Stimulated activated CD4-positive, alpha-beta T cell treated with anti-CD3 and anti-CD28 coated beads, Interleukin-12 subunit alpha, Interleukin-12 subunit beta, amount 100 ng/mL, for 48 hours (primary cell): ENCODE measurements around the gene HASPIN.
"Not testable (repeated sequence)": the region's sequence is repeated elsewhere in the genome, so short reads cannot be mapped to it uniquely, and the experiment has no call there.

Experiments used
- DNase-seq, 3 donors: peaks; one replicate each; pipeline ENCODE4 v3.0.0-alpha.2; 2020; ENCODE audit warnings: low read depth in 2 of 3, low spot score in 1 of 3

The HASPIN gene

DNA sequence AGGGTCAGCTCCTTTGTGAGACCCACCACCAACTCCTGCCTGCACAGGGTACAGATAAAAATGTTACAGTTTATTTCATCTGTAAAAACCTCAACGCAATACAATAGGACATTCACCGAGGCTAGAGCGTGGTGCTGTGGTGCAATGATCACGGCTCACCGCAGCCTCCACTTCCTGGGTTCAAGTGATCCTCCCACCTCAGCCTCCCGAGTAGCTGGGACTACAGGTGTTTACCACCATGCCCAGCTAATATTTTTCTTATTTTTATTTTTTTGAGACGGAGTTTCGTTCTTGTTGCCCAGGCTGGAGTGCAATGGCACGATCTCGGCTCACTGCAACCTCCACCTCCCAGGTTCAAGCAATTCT lies 11.2 kb downstream of the HASPIN start:
- DNase-seq, result not testable (repeated sequence)

DNA sequence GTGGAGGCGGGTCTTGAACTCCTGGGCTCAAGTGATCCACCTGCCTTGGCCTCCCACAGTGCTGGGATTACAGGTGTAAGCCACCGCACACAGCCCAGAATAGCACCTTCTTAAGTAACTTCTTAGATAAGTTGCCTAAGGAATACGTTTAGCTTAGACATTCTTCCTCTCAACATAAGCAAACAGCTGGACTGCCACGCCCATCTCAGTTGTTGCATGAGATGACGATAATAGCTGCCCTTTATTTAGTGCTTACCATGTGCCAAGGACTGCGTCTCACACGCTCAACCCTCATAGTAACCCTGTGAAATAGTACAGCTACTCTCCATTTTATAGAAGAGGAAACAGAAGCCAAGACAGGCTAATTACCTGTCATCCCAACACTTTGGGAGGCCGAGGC lies 11.8 kb downstream of the HASPIN start:
- no peak for DNase-seq

DNA sequence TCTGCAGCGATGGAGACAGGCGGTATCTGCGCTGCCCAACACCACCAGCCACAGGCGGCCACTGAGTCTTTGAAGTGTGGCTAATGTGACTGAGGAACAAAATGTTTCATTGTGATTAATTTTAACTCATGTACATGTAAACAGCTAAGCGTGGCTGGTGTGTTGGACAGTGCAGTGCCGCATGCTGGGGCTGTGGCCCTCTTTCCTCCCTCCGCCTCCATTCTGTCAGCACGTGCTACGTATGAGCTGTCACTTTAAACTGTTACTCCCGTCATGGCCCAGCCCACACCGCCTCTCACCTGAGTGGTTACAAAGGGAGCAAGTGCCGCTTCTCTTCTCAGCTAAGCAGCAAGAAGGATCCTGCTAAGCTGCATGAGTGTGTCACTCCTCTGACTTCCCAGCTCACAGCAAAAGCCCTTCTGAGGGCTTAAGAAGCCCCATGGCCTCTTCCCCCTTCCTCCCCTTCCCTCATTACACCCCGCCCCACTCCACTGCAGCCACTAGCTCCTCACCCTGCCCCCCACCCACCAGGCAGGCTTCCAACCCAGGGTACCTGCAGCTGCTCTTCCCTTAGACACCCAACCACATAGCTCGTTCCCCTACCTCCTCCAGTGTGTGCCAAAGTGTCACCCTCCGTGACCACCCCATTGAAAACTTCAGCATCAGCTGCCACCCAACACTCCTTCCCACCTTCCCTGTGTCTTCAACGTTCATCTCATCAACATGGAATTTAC lies 15.0 kb downstream of the HASPIN start:
- peak; percentile 44 to 61 (median 56) for DNase-seq

DNA sequence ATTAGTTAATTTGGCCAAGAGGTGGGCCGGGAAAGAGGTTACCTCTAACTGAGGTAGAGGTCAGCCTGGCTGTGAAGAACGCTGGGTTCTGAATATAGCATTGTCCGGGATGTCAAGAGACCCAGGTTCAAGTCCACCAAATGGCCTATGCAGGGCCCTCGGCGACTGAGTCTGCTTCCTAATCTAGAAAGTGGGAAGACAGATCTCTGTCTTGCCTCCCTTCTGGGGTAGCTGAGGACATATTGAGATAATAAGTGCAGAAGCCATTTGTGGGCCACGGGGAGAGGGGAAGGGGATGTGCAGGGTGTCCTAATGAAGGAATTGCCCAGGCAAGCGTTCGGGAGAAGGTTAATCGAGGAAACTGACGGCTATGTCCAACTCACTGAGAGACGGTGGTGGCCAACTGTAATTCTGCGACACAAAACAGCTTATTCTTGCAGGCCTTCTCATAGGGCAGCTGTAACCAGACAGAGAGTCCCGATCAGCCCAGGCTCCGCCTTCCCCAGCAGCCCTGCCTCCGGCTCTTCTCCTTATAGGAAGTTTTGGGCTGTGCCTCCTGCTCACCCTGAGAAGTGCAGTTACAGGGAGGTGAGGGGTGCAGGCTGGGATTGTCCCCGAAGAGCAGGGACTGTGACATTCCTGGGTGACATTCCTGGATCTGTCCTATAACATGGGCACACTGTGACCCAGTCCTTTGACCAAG lies 15.9 kb downstream of the HASPIN start:
- no peak for DNase-seq

DNA sequence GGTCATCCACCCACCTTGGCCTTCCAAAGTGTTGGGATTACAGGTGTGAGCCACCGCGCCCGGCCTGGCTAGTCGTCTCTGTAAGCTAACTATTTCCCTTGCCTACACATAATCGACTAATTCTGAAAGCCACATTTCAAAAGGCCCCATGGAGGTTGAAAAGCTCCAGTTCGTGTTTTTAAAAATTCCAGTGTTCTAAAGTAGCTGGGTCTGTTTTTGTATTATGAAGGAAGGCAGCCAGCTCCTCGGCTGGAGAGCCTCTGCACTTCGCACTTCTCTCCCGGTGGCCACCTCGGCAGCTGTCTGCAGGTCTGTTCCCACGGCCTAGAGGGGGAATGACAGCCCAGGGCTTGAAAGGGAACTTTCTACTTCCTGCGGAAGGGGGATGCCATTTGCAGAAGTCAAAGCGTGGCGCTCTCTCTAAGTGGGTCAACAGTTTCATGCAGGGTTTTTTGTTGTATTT lies 16.9 kb downstream of the HASPIN start:
- DNase-seq, result no peak

DNA sequence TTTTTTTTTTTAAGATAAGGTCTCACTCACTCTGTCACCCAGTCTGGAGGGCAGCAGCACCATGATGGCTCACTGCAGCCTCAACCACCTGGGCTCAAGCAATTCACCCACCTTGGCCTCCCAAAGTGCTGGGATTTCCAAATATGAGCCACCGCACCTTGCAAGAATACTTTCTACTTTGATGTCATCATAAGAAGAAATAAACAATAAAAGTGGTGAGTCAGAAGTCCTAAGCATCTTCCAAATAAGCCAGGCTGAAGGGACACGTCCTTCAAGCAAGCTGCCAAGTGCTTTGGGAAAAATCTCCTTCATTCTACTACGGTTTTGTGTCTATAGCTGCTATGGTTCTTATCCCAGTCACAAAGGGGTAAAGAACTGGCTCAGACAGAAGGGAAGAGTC lies 20.3 kb downstream of the HASPIN start:
- no peak for DNase-seq

DNA sequence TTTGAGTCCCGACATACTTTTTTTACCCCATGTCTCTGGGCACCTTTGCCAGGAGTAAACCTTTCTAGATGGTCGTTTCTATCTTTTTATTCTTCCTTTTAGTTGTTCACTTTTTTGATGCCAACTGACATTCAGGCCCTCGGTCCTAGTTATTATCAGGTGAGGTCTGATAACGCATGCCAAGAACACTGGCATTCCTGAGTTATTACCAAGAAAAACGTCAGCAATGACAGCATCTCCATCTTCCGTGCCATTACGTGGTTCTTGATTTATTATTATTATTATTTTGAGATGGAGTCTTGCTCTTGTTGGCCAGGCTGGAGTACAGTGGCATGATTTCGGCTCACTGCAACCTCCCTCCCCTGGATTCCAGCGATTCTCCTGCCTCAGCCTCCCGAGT lies 21.4 kb downstream of the HASPIN start:
- no peak for DNase-seq

DNA sequence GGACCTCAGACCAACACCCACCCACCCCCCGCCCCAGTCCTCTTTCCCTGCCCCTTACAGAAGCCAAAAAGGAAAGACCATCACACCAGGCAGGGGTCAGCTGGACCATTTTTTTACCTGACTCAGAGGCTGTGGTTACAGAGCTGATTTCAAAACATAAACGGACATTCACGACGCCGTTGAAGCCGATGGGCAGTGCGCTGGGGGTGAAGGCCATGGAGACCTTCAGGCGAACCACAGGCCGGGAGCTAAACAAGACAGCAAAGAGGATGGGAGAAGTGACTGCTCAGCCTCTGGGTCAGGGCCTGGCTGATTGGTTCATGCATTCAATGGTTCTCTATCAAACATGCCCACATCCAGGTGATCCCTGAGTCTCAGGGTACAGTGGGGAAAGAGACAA lies 24.1 kb downstream of the HASPIN start:
- no peak for DNase-seq

DNA sequence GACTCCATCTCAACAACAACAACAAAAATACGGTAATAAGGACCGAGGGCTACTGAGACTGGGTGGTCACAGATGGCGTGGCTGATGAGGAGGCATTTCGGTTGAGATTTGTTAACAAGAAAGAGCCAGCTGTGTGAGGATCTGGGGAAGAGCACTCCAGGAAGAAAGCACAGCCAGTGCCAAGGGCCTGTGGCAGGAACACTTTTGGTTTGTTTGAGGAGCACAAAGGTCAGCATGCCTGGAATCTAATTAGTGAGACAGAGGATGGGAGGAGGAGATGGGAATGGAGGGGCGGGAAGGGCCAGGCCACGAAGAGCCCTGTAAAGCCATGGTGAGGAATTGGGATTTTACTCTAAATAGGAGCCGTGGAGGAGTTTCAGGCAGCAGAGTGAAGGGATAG lies 24.9 kb downstream of the HASPIN start:
- DNase-seq, result no peak

DNA sequence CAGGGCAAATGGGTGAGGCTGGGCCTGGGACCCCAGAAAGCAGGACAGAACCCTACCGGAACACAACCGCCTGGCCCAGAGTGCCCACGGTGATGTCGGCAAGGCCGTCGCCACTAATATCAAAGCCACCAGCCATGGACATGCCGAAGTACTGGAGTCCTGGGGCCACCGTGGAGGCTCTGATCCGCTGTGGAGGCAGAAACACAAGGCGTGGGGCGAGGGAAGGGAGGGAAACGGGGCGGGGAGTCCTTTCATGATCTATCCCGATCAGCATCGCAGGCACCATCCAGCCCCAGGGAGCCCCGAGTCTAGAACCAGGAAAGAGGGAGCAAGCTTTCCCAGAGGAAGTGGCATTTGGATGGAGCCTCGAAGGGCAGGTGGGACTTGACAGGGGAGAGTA lies 26.6 kb downstream of the HASPIN start:
- DNase-seq, result no peak

DNA sequence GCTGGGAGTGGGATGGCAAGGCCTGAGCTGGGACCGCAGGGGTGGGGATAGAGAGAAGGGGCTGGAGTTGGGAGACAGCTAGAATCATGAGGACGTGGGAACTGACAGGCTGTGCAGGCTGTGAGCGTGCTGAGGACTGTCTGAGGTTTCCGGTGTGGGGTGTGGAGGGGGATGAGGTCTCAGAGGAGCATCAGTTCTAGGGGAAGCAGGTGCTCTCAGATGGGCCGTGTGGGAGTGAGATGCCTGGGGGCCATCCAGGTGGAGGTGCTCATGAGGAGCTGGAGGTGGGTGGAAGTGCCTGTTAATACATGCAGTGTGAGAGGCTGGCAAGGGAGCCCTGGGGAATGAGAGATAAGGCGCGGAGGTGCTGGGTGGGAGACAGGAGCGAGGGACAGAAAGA lies 27.2 kb downstream of the HASPIN start:
- DNase-seq, result no peak

DNA sequence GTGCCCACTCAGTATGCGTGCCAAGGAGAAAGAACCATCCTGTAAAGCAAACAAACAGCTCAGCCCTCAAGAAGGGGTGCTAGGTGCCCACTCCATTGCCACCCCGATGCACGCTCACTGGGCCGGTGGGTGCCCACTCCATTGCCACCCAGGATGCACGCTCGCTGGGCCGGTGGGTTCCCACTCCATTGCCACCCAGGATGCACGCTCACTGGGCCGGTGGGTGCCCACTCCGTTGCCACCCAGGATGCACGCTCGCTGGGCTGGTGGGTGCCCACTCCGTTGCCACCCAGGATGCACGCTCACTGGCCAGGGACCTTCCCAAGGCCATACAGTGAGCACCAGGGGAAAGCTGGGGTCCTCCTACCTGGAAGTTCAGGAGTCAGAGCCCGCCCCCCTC lies 28.1 kb downstream of the HASPIN start:
- DNase-seq, result no peak

DNA sequence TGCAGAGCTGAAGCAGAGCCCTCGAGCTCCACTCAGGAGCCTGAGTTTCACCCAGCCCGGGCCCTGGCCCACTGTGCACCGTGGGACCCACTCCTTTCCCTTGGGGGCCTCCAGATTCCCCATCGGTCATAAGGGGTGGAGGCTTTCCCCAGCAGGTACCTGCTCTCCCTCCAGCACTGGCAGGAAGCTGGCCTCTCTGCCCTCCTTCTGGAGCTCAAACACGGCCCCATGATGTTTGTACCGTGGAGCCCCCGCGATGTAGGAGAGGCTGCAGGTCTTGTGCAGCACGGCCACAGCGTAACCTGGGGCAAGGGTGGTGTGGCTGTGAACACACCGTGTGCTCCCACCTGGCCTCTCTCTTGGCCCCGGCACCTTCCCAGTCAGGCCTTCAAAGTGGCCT lies 29.9 kb downstream of the HASPIN start:
- DNase-seq, result no peak

DNA sequence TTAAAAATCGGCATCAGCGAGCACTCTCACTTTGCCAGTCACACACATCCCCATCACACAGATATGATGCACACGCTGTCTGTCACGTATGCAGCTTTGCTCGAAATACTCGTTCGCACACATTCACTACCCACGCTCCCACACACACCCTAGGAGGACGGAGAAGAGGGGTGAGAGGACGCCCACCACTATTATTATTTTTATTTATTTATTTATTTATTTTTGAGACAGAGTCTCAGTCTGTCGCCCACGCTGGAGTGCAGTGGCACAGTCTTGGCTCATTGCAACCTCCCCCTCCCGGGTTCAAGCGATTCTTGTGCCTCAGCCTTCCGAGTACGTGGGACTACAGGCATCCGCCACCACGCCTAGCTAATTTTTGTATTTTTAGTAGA lies 30.4 kb downstream of the HASPIN start:
- no peak for DNase-seq

DNA sequence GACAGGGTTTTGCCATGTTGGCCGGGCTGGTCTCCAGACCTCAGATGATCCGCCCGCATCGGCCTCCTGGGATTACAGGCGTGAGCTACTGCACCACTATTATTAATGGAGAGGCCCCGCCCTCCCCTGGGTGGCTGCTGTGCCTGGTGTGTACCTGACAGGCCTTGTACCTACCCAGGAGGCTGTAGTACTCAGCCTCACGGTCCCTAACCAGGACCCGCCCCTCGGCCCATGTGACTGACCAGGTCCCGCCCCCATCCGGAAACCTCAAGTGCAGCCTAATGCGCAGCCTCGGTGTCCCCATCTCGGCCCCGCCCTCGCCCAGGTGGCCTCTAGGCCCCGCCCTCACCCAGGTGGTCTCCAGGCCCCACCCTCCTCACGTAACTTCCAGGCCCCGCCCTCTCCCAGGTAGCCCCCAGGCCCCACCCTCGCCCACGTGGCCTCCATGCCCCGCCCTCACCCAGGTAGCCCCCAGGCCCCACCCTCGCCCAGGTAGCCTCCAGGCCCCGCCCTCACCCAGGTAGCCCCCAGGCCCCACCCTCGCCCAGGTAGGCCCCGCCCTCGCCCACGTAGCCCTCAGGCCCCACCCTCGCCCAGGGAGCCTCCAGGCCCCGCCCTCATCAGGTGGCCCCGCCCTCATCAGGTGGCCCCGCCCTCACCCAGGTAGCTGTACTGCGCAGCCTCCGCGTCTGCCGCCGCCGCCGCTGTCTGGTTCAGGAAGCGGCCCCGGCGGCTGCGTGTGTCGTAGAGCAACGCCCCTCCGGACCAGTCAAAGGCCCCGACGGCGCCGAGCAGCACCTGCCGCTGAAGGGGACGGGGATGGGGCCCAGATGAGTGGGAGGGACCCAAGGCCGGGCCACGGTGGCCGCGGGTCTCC lies 31.0 kb downstream of the HASPIN start:
- peak; percentile 44 to 49 (median 45) for DNase-seq

DNA sequence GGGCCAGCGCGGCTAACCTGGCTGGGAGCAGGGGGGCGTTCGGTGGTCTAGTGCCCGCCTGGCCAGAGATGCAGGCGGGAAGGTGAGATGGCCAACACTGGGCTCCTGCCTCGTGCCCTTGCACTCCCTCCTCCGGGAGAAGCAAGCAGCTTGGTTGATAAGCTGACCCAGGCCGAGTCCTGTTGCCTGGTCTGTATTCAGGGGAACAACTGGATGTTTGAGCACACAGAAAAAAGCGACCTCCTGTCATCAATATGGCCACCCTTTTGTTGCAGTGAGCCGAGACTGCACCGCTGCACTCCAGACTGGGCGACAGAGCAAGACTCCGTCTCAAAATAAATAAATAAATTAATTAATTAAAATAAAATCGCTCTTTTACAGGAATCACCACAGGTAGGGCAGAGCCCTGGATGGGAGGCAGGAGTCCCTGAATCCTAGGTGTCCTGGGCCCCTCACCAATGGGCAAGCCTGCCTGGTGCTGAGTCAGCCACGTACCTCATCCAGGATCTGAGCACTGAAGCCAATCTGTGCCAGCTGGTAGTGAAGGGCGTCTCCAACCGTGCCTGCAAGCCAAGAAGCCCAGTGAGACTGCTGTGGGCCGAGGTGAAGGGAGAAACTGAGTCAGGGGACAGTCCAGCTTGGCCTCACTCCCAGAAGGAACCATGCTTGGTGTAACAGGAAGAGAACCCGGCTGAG lies 31.8 kb downstream of the HASPIN start:
- DNase-seq, result no peak

DNA sequence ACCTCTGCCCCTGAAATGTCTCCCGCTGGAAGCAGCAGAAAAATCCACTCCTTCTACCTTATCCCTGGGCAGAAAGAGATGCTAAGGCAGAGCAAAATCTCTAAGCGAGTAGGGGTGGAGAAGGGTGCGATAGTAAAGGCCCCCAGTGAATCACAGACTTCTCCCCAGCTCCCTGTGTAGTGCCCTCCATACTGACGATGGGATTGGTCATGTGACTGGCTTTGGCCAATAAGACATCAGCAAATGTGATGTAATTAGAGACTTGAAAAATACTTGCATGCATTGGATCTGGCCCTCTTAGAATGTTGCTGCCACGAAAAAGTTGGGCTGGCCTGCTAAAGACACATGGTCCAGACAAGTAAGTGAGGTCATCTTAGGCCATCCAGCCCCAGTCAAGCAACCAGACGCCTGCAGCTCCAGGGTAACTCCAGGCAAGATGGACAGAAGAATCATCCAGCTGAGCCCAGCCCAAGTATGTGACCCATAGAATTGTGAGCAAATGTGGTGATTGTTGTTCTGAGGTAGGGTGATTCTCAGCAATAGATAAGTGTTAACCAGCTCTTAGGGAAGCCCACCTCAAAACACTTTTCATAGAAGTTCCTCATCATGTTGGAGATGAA lies 36.0 kb downstream of the HASPIN start:
- no peak for DNase-seq

DNA sequence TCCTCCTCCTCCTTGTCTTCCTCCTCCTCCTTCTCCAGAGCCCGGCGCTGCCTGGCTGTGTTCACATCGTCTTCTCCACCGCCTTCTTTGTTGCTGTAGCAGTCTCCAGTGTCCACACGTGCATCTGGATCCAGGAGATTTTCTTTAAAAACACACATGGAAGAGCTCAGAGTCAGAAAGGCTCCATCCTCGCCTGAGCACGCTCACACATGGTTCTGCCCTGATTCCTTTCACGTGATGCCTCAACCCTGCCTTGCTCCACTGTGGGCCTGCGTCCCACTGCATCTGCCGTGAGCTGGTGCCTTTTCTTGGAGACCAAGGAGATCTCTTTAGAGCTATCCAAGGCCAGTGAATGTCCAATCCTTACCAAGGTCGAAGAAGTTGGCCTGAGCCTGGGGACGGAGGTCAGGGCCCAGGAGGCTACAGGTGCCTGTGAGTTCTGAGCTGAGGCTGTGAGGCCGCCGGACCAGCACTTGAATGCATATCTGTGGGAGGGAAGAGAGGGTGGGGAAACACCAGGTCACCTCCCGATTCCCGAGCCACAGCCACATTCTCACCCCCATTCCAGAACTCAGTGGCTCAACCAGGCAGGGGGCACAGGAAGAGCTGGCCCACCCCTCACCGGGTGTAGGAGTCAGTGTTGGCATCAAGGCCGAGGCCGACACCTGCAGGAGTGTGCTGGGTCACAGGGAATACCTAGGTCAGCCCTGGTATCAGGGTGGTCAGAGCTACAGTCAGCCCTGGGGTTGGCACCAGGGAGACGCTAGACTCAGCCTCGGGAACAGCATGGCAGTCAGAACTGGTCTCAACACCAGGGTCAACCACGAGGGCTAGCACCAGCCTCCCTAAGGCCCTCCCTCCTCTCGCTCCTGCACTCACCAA lies 37.6 kb downstream of the HASPIN start:
- no peak for DNase-seq

DNA sequence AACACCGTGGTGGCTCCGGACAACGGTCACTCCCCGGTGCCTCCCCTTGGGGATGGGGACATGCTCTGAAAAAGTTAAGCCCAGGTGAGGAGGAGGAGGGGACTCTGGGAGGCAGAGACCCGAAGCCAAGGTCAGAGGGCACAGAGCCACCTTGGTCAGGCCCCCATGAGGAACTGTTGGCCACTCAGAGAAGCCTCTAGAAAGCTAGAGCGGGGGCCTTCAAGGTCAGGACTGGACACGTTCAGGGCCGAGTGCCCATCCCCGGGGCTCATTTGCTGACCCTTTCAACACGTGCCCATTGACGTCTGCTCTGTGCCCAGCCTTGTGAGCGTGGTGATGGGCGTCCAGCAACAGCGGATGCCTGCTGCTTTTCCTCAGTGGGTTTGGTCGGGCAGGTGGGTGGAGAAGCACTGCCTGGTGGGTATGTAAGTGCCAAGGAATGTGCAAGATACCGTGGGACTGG lies 38.2 kb downstream of the HASPIN start:
- DNase-seq, result no peak
